Lung (tissue), 12 donors: ENCODE results near the gene LRRC45. TPM values are rescaled to one million over a fixed set of nuclear protein-coding genes. Genes with fewer than 3 reads are reported as not detected.

Source experiments
- ATAC-seq: fragments of 200-7000 bp; cut with Tn5 transposase; one replicate; pipeline ENCODE4 v1.9.1; 2020; ENCODE audit warnings: moderate number of reproducible peaks; ENCODE audit not compliant: insufficient read depth, low FRiP score
- DNase-seq, 3 donors: peaks; one replicate each; pipeline ENCODE4 v3.0.0-alpha.2; 2013 to 2017
- H3K27ac ChIP-seq, 2 donors: one replicate each; pipeline ENCODE4 v1.5.1; 2013; ENCODE audit warnings: mild to moderate bottlenecking in 2 of 2, moderate library complexity in 2 of 2, control low read depth in 1 of 2, inconsistent platforms in 1 of 2, low read depth in 1 of 2, low read length in 1 of 2
- H3K27me3 ChIP-seq, 3 donors: one replicate each; pipeline ENCODE4 v1.5.1; 2013; ENCODE audit warnings: low read length in 2 of 3; ENCODE audit not compliant: control insufficient read depth in 3 of 3, insufficient read depth in 3 of 3
- H3K36me3 ChIP-seq, 4 donors: one replicate each; pipeline ENCODE4 v1.5.1; 2013; ENCODE audit warnings: low read length in 4 of 4, mild to moderate bottlenecking in 1 of 4, moderate library complexity in 1 of 4; ENCODE audit not compliant: control insufficient read depth in 4 of 4, insufficient read depth in 4 of 4
- H3K4me1 ChIP-seq, 5 donors: one replicate each; pipeline ENCODE4 v1.5.1; 2013; ENCODE audit warnings: low read length in 5 of 5, mild to moderate bottlenecking in 2 of 5, moderate library complexity in 1 of 5; ENCODE audit not compliant: control insufficient read depth in 5 of 5, insufficient read depth in 5 of 5
- H3K4me3 ChIP-seq: one replicate; pipeline ENCODE4 v1.5.1; 2013; ENCODE audit warnings: mild to moderate bottlenecking, control low read depth, moderate library complexity
- H3K9ac ChIP-seq, 2 donors: one replicate each; pipeline ENCODE4 v1.5.1; 2013; ENCODE audit warnings: low read length in 2 of 2, control low read depth in 1 of 2; ENCODE audit not compliant: insufficient read depth in 1 of 2
- H3K9me3 ChIP-seq, 4 donors: one replicate each; pipeline ENCODE4 v1.5.1; 2013; ENCODE audit warnings: low read length in 3 of 4, mild to moderate bottlenecking in 1 of 4, moderate library complexity in 1 of 4; ENCODE audit not compliant: control insufficient read depth in 4 of 4, insufficient read depth in 3 of 4
- WGBS, 2 donors: extraction: QIAGEN DNeasy Blood & Tissue Kit; methylation state at CpG; one replicate each; pipeline ENCODE4 v1.1.7; 2013; 5-methylcytosine and 5-hydroxymethylcytosine counted together
- polyA plus RNA-seq, 2 donors: library from polyadenylated mRNA; stranded (reverse); fragments of 200-250 nt; gene quantifications; one replicate each; pipeline ENCODE4 v1.2.1, GENCODE V29; 2013
- total RNA-seq, 2 donors: library from RNA; depleted of rRNA in 1 of 2; stranded (reverse); fragments of >200 nt in 1 of 2; gene quantifications; one replicate each; pipeline ENCODE4 v1.2.1, GENCODE V29; 2014 to 2021
- TF ChIP-seq, protein P1 (sequence below): IDR thresholded peaks from 2 replicates; pipeline ENCODE4 v1.5.1; 2012; ENCODE audit warnings: mild to moderate bottlenecking; ENCODE audit errors: control extremely low read depth, extremely low read depth
- donor health status: control.
- donor health status: control.
- donor health status: Bipolar disorder and iron deficiency.
- donor health status: healthy.
- donor health status: DM: yes; HTN: yes; CAD: no.

Gene LRRC45
- total and polyA plus RNA-seq, 4 donors, result 12.1 to 26.6 (median 16.5) TPM

GRCh38 chr17:81977211-81977808 is 45.8 kb upstream of the LRRC45 start, which contains the start of gene ASPSCR1:
Gene ASPSCR1 (plus strand): TSS chr17:81977629. CDS start chr17:81977647, 18 bp downstream.
- Histone ChIP-seq H3K27me3 (no peaks in the 10 kb centered on the region), H3K9me3 (no peaks in the 10 kb centered on the region), H3K4me1 (peaks cover 0 to 17% (median 3%) of the 10 kb centered on the region in 5 donors), H3K36me3 (no peaks in the 10 kb centered on the region), H3K27ac (peak within 1 kb of the TSS; percentile 95 to 99), H3K4me3 (peak within 1 kb of the TSS; percentile 79), H3K9ac (peak within 1 kb of the TSS; percentile 39 to 55)
- DNase-seq (peak; percentile 92 to 96 (median 94)), ATAC-seq (peak; percentile 95)
- 0 to 1% methylated on average over 29 to 76 of the region's 76 CpGs for WGBS, 2 donors
- TF ChIP-seq, protein P1, sequence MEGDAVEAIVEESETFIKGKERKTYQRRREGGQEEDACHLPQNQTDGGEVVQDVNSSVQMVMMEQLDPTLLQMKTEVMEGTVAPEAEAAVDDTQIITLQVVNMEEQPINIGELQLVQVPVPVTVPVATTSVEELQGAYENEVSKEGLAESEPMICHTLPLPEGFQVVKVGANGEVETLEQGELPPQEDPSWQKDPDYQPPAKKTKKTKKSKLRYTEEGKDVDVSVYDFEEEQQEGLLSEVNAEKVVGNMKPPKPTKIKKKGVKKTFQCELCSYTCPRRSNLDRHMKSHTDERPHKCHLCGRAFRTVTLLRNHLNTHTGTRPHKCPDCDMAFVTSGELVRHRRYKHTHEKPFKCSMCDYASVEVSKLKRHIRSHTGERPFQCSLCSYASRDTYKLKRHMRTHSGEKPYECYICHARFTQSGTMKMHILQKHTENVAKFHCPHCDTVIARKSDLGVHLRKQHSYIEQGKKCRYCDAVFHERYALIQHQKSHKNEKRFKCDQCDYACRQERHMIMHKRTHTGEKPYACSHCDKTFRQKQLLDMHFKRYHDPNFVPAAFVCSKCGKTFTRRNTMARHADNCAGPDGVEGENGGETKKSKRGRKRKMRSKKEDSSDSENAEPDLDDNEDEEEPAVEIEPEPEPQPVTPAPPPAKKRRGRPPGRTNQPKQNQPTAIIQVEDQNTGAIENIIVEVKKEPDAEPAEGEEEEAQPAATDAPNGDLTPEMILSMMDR, result no peak

GRCh38 chr17:81978524-81979298 is 44.4 kb upstream of the LRRC45 start:
- no peak for ATAC-seq

DNA sequence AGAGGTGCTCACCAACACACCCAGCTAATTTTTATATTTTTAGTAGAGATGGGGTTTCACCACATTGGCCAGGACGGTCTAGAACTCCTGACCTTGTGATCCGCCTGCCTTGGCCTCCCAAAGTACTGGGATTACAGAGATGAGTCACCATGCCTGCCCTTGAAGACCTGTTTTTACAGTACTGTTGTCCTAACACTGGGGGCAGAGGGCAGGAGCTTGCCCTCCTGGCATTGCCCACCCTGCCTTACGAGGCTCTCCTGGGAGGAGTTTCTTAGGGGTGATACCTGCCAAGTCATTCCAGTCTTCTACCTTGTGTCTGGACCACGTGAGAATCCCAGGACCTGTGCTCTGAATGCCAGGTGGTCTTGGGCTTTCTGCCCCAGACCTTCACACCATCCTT is 43.0 kb upstream of the LRRC45 start:
- Histone ChIP-seq H3K9me3 (peaks cover 0 to 2% (median 0%) of the 10 kb centered on the region in 4 donors), H3K4me1 (peaks cover 0 to 17% (median 3%) of the 10 kb centered on the region in 5 donors), H3K9ac (no peak overlapping the region), H3K36me3 (peaks cover 0 to 17% (median 8%) of the 10 kb centered on the region in 4 donors), H3K27ac (peak overlapping the region in 1 of 2 donors; percentile 80), H3K27me3 (no peaks in the 10 kb centered on the region), H3K4me3 (no peak overlapping the region)
- TF ChIP-seq, protein P1, result no peak
- ATAC-seq, result no peak
- 90 to 95% methylated on average over 4 of the region's 4 CpGs for WGBS, 2 donors
- DNase-seq, result no peak

More at GRCh38 chr17:81978524-81979298, 44.4 kb upstream of the LRRC45 start:
- 89 to 92% methylated on average over 27 of the region's 27 CpGs for WGBS, 2 donors
- Histone ChIP-seq H3K36me3 (peaks cover 0 to 6% (median 0%) of the 10 kb centered on the region in 4 donors), H3K4me3 (no peak overlapping the region), H3K4me1 (peaks cover 0 to 17% (median 3%) of the 10 kb centered on the region in 5 donors), H3K9me3 (no peaks in the 10 kb centered on the region), H3K27ac (peak overlapping the region in 1 of 2 donors; percentile 35), H3K9ac (no peak overlapping the region), H3K27me3 (no peaks in the 10 kb centered on the region)
- TF ChIP-seq, protein P1, result no peak
- DNase-seq, result no peak
